Fibroblast of mammary gland (primary cell): Measurements from ENCODE around the gene TRPM3.

Source experiments
- DNase-seq: peaks from one replicate; pipeline ENCODE4 v3.0.0-alpha.2; 2010; ENCODE audit warnings: low read depth
- H3K4me3 ChIP-seq: 2 replicates; pipeline ENCODE4 v1.5.1; 2011; ENCODE audit warnings: low read depth, mild to moderate bottlenecking, low read length, moderate library complexity; ENCODE audit not compliant: control insufficient read depth
- TF ChIP-seq, protein P1 (sequence below): conservative IDR thresholded peaks from 2 replicates; pipeline ENCODE4 v1.5.1; 2011; ENCODE audit warnings: low read depth, low read length, inconsistent platforms; ENCODE audit not compliant: control insufficient read depth, insufficient read depth

Gene TRPM3

DNA sequence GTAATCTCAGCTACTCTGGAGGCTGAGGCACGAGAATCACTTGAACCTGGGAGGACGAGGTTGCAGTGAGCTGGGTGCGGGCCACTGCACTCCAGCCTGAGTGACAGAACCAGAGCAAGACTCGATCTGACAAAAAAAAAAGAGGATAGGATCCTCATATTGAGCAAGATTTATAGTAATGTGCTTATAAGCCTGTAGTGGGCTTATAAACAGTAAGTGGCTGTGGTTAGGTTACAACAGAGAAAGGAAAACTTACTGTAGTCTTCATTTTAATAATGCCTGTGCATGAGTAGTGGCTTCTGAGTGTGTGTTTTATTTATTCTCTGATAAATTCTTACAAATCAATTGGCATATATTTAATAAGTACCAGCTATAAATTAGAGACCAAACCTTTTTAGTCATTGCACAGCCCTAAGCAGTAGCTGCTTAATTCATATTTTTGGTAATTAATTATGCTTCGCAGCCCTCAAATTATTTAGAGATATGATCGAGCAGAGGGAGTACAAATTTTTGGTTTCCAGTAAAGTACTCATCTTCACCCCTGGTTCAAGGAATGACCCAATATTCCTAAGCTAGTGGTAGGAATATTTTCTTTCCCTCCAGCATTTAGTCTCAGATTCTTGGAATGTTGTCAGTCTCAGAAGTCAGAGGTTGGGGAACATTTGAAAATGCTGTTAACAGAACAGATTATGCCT lies 633.2 kb downstream of the TRPM3 start:
- no peak overlapping the region for H3K4me3 ChIP-seq
- DNase-seq, result no peak
- TF ChIP-seq, protein P1, sequence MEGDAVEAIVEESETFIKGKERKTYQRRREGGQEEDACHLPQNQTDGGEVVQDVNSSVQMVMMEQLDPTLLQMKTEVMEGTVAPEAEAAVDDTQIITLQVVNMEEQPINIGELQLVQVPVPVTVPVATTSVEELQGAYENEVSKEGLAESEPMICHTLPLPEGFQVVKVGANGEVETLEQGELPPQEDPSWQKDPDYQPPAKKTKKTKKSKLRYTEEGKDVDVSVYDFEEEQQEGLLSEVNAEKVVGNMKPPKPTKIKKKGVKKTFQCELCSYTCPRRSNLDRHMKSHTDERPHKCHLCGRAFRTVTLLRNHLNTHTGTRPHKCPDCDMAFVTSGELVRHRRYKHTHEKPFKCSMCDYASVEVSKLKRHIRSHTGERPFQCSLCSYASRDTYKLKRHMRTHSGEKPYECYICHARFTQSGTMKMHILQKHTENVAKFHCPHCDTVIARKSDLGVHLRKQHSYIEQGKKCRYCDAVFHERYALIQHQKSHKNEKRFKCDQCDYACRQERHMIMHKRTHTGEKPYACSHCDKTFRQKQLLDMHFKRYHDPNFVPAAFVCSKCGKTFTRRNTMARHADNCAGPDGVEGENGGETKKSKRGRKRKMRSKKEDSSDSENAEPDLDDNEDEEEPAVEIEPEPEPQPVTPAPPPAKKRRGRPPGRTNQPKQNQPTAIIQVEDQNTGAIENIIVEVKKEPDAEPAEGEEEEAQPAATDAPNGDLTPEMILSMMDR, result no peak

DNA sequence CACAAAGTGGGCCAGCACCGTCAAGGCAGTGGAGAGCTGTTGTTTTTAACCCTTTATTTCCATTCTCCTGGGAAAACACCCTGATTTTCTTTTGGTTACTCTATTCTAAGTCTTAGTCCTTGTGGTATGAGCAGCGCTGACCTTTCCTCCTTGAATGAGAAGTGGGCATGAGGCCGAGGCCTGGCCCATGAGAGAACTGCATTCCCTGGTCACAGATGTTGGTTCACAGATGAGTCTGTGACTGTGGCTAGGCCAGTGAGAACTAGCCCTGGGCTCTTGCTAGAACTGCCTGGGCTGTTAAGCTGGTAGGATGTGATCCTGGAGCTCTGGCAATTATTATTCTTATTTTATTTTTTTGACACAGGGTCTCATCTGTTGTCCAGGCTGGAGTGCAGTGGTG lies 635.3 kb downstream of the TRPM3 start:
- TF ChIP-seq, protein P1, result no peak
- H3K4me3 ChIP-seq, result no peak overlapping the region
- no peak for DNase-seq

- H3K4me3 ChIP-seq, result no peak overlapping the region
- TF ChIP-seq, protein P1, result no peak
- DNase-seq, result no peak
Measured at GRCh38 chr9:70485273-70485858, 636.1 kb downstream of the TRPM3 start.

GRCh38 chr9:70484232-70485130 lies 636.9 kb downstream of the TRPM3 start:
- TF ChIP-seq, protein P1, result peak; percentile 91
- no peak overlapping the region for H3K4me3 ChIP-seq
- peak; percentile 93 for DNase-seq

DNA sequence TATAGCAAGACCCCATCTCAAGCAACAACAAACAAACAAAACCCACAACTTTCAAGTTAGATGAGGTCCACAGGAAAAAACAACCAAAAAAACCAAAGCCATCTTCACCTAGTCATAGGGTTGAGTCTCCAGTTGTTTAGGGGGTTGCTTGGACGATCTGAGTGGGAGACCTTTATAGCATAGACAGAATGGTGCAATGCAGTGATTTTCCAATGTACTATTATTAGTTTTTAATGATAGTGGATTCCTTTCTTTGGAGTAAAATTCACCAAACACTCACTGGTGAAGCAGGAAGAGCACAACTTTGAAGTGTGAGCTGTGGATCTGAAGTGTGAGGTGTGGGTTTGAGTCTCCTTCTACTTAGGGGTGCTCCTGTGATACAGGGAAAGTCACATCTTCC lies 640.0 kb downstream of the TRPM3 start:
- no peak overlapping the region for H3K4me3 ChIP-seq
- DNase-seq, result no peak
- TF ChIP-seq, protein P1, result no peak

DNA sequence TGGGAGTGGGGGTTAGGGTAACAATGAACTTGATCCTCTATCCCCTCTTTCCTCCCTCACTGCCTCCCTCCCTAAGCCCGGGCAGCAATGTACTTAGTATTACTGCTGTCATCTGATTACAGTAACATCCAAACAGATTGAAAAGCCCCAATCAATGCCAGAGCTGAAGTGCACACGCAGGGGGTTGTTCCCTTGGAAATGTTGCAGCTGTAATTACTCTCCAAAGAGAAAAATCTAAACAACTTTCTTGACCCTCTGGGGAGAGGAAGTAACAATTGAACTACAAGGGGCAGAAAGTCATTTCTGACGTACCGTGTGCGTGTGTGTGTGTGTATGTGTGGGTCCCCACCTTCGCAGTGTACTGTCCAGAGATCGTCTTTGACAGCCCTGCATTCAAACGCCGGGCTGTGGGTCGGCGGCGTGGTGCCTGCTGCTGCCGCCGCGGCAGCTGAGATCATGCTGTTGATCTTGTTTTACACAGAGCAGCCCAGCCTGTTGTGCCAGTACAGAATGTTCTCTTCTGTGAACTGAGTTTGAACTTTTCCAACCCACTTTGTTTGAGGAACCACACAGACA lies 640.9 kb downstream of the TRPM3 start:
- H3K4me3 ChIP-seq, result no peak overlapping the region
- TF ChIP-seq, protein P1, result no peak
- DNase-seq, result peak; percentile 98
